OCI-LY3 (cell line): ENCODE data around the gene TSPAN15.

Experiments
- H2AFZ ChIP-seq: fragments of 200-600, 300-600 bp; shearing (Covaris generic); 2 replicates; pipeline ENCODE4 v1.6.0; 2014; ENCODE audit warnings: antibody characterized with exemption, low read depth, low read length
- H3K27ac ChIP-seq: fragments of 200-600, 300-600 bp; sonication (generic); 2 replicates; pipeline ENCODE4 v1.5.1; 2014; ENCODE audit warnings: mild to moderate bottlenecking, low read length, moderate library complexity, mixed read lengths
- H3K27me3 ChIP-seq: fragments of 200-600, 300-600 bp; sonication (generic); 2 replicates; pipeline ENCODE4 v1.6.1; 2014; ENCODE audit warnings: low read depth, low read length, mixed read lengths
- H3K36me3 ChIP-seq: fragments of 200-600, 300-600 bp; sonication (generic); replicated peaks from 2 replicates; pipeline ENCODE3; 2014; ENCODE audit warnings: low read depth, low read length, mixed read lengths
- H3K4me1 ChIP-seq: fragments of 300-600, 200-600 bp; sonication (generic); 2 replicates; pipeline ENCODE4 v1.6.1; 2014; ENCODE audit warnings: low read length, mixed read lengths
- H3K4me2 ChIP-seq: fragments of 200-600, 300-600 bp; sonication (generic); 2 replicates; pipeline ENCODE4 v1.6.1; 2014; ENCODE audit warnings: low read length, mixed read lengths
- H3K4me3 ChIP-seq: fragments of 300-600, 200-600 bp; sonication (generic); 2 replicates; pipeline ENCODE4 v1.5.1; 2014; ENCODE audit warnings: antibody characterized with exemption, mild to moderate bottlenecking, low read length, moderate library complexity
- H3K79me2 ChIP-seq: fragments of 300-600, 200-600 bp; shearing (Covaris generic); 2 replicates; pipeline ENCODE4 v1.6.1; 2014; ENCODE audit warnings: mild to moderate bottlenecking, low read length, mixed read lengths
- H3K9ac ChIP-seq: fragments of 300-600, 200-600 bp; shearing (Covaris generic); 2 replicates; pipeline ENCODE4 v1.6.0; 2014; ENCODE audit warnings: mild to moderate bottlenecking, low read length, moderate library complexity
- H3K9me3 ChIP-seq: fragments of 200-600, 300-600 bp; shearing (Covaris generic); 2 replicates; pipeline ENCODE4 v1.6.1; 2014; ENCODE audit warnings: low read length, mixed read lengths; ENCODE audit not compliant: insufficient read depth
- H4K20me1 ChIP-seq: fragments of 200-600, 300-600 bp; sonication (generic); 2 replicates; pipeline ENCODE4 v1.6.1; 2016; ENCODE audit warnings: low read length, mixed read lengths; ENCODE audit not compliant: insufficient read depth
- CTCF ChIP-seq: fragments of 200-600, 300-600 bp; sonication (generic); IDR thresholded peaks from 2 replicates; pipeline ENCODE4 v1.5.1; 2014; ENCODE audit warnings: antibody characterized with exemption, low read length, low read depth
- EZH2phosphoT487 ChIP-seq: fragments of 200-600 bp; shearing (Covaris generic); IDR thresholded peaks from 2 replicates; pipeline ENCODE4 v1.6.1; 2018; ENCODE audit warnings: antibody characterized with exemption, mixed run types, low read depth

Gene TSPAN15

GRCh38 chr10:69426376-69426727, 24.9 kb upstream of the TSPAN15 start:
- Histone ChIP-seq H3K79me2 (no peaks in the 10 kb centered on the region), H2AFZ (no peak overlapping the region), H3K9me3 (no peaks in the 10 kb centered on the region), H4K20me1 (no peaks in the 10 kb centered on the region), H3K4me1 (no peaks in the 10 kb centered on the region), H3K4me3 (no peak overlapping the region), H3K27ac (no peak overlapping the region), H3K4me2 (no peak overlapping the region), H3K9ac (no peak overlapping the region), H3K27me3 (no peaks in the 10 kb centered on the region), H3K36me3 (no peaks in the 10 kb centered on the region)
- TF ChIP-seq EZH2phosphoT487 (no peak), CTCF (no peak)

- Histone ChIP-seq H2AFZ (no peak overlapping the region), H3K9ac (no peak overlapping the region), H3K4me1 (no peaks in the 10 kb centered on the region), H3K27me3 (no peaks in the 10 kb centered on the region), H3K36me3 (no peaks in the 10 kb centered on the region), H3K4me2 (no peak overlapping the region), H3K79me2 (no peaks in the 10 kb centered on the region), H3K27ac (no peak overlapping the region), H3K9me3 (no peaks in the 10 kb centered on the region), H3K4me3 (no peak overlapping the region), H4K20me1 (no peaks in the 10 kb centered on the region)
- TF ChIP-seq CTCF: no peak
- no peak for TF ChIP-seq EZH2phosphoT487
These were observed 23.1 kb upstream of the TSPAN15 start for GRCh38 chr10:69428165-69428564.

- no peak overlapping the region for H3K27ac ChIP-seq
- no peaks in the 10 kb centered on the region for H3K79me2 ChIP-seq
- no peak for TF ChIP-seq CTCF
- no peak for TF ChIP-seq EZH2phosphoT487
- H3K36me3 ChIP-seq: no peaks in the 10 kb centered on the region
- H3K9me3 ChIP-seq: no peaks in the 10 kb centered on the region
- H3K4me3 ChIP-seq: no peak overlapping the region
- peaks cover 8% of the 10 kb centered on the region for H3K4me1 ChIP-seq
- no peak overlapping the region for H3K9ac ChIP-seq
- H4K20me1 ChIP-seq: no peaks in the 10 kb centered on the region
- H3K27me3 ChIP-seq: no peaks in the 10 kb centered on the region
- H3K4me2 ChIP-seq: no peak overlapping the region
- H2AFZ ChIP-seq: no peak overlapping the region
These were observed 17.1 kb upstream of the TSPAN15 start for GRCh38 chr10:69434169-69434568.

GRCh38 chr10:69434926-69435325, 16.3 kb upstream of the TSPAN15 start:
- Histone ChIP-seq H4K20me1 (no peaks in the 10 kb centered on the region), H3K27me3 (no peaks in the 10 kb centered on the region), H3K4me2 (no peak overlapping the region), H3K9me3 (no peaks in the 10 kb centered on the region), H2AFZ (no peak overlapping the region), H3K9ac (no peak overlapping the region), H3K27ac (no peak overlapping the region), H3K79me2 (no peaks in the 10 kb centered on the region), H3K36me3 (no peaks in the 10 kb centered on the region), H3K4me1 (peaks cover 8% of the 10 kb centered on the region), H3K4me3 (no peak overlapping the region)
- TF ChIP-seq EZH2phosphoT487 (no peak), CTCF (no peak)
